ENCODE results near the gene POPDC2. TPM values are rescaled to one million over a fixed set of nuclear protein-coding genes. Genes with fewer than 3 reads are reported as not detected.

The POPDC2 gene
- total RNA-seq, 2 donors from 2014 or later = 0.95 to 1.6 TPM

DNA sequence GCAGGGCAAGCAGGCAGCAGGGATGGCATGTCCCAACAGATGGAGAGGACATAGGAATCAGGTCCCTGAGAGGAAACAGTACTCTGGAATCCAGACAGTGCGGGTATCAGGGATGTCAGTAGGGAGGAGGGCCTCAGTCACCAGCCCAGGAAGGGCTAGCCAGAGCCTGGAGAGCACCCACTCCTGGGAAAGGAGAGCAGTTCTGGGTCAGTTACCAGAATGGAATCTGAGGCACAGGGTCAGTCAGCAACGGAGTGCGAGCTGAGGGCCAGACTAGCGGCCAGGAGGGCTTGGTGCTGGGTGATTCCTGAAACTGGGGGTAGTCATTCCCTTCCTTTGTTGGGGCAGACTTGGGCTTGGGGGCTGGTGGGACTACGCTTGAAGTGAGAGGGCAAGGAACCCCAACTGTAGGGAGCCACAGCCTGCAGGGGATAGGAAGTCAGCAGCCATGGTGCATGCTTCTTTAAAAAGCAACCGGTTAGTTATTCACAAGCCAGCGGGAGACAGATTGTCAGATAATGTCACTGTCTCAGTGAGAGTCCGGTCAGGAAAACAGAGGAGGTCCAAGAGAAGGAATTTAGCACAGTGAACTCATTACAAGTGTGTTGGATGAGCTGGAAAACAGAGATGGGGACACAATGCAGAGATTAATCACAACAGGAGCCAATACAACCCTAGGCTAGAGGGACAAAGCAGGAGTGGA is 34.8 kb downstream of the POPDC2 start:
- Histone ChIP-seq H3K27ac (ENCODE audit: low read depth, low read length) (no peak overlapping the region), H3K4me1 (ENCODE audit: control insufficient read depth, insufficient read depth, low read length) (peaks cover 3% of the 10 kb centered on the region), H3K27me3 (ENCODE audit: control insufficient read depth, insufficient read depth, low read length, poor library complexity, severe bottlenecking) (no peaks in the 10 kb centered on the region), H3K36me3 (ENCODE audit: control insufficient read depth, insufficient read depth, low read length) (no peaks in the 10 kb centered on the region), H3K9ac (ENCODE audit: extremely low read depth, low read length, poor library complexity, severe bottlenecking) (no peak overlapping the region), H3K9me3 (ENCODE audit: control insufficient read depth, low read length) (peaks cover 4% of the 10 kb centered on the region), H3K4me3 (ENCODE audit: low read length) (no peak overlapping the region)
- no peak for DNase-seq
- H3K4me3 Mint-ChIP-seq = no peak overlapping the region
- H3K27ac Mint-ChIP-seq = no peak overlapping the region
- H3K36me3 Mint-ChIP-seq (ENCODE audit: low read depth) = no peaks in the 10 kb centered on the region
- TF ChIP-seq, protein P1, sequence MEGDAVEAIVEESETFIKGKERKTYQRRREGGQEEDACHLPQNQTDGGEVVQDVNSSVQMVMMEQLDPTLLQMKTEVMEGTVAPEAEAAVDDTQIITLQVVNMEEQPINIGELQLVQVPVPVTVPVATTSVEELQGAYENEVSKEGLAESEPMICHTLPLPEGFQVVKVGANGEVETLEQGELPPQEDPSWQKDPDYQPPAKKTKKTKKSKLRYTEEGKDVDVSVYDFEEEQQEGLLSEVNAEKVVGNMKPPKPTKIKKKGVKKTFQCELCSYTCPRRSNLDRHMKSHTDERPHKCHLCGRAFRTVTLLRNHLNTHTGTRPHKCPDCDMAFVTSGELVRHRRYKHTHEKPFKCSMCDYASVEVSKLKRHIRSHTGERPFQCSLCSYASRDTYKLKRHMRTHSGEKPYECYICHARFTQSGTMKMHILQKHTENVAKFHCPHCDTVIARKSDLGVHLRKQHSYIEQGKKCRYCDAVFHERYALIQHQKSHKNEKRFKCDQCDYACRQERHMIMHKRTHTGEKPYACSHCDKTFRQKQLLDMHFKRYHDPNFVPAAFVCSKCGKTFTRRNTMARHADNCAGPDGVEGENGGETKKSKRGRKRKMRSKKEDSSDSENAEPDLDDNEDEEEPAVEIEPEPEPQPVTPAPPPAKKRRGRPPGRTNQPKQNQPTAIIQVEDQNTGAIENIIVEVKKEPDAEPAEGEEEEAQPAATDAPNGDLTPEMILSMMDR (conservative IDR thresholded peaks at IDR 0.05) = no peak
- peaks cover 6% of the 10 kb centered on the region for H3K27me3 Mint-ChIP-seq (ENCODE audit: insufficient read depth)
- WGBS, 2 experiments (ENCODE audit: insufficient coverage in 1 of 2, insufficient read length in 1 of 2) = 56 to 67% methylated on average over 8 of the region's 8 CpGs
- peaks cover 19% of the 10 kb centered on the region for H3K4me1 Mint-ChIP-seq
- H3K9me3 Mint-ChIP-seq = no peaks in the 10 kb centered on the region

DNA sequence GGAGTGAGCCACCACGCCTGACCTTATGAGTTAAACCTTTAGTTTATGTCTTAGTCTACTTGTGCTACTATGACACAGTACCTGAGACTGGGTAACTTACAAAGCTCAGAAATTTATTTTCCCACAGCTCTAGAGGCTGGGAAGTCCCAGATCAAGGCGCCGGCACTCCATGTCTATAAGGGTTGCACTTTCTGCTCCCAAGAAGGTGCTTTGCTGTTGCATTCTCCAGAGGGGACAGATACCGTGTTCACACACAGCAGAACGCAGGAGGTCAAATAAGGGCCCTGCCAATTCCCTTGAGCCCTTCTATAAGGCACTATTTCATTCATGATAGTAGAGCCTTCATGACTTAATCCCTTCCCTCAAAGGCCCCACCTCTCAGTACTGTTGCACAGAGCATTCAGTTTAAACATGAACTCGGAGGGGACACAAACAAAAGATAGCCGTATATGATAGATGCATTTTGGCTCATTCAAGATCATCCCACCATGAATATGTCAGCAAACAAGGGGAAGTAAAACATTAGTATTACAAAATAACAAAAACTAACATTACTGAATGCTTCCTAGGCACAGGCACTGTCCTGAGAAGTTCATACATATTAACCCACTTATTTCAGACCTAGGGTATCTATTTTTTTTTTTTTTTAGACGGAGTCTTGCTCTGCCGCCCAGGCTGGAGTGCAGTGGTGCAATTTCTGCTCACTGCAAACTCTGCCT is 36.2 kb downstream of the POPDC2 start:
- Histone ChIP-seq H3K4me1 (ENCODE audit: control insufficient read depth, insufficient read depth, low read length) (peaks cover 3% of the 10 kb centered on the region), H3K4me3 (ENCODE audit: low read length) (no peak overlapping the region), H3K36me3 (ENCODE audit: control insufficient read depth, insufficient read depth, low read length) (no peaks in the 10 kb centered on the region), H3K9me3 (ENCODE audit: control insufficient read depth, low read length) (peaks cover 4% of the 10 kb centered on the region), H3K9ac (ENCODE audit: extremely low read depth, low read length, poor library complexity, severe bottlenecking) (no peak overlapping the region), H3K27ac (ENCODE audit: low read depth, low read length) (no peak overlapping the region), H3K27me3 (ENCODE audit: control insufficient read depth, insufficient read depth, low read length, poor library complexity, severe bottlenecking) (no peaks in the 10 kb centered on the region)
- H3K4me3 Mint-ChIP-seq = no peak overlapping the region
- H3K27ac Mint-ChIP-seq = no peak overlapping the region
- no peaks in the 10 kb centered on the region for H3K9me3 Mint-ChIP-seq
- H3K27me3 Mint-ChIP-seq (ENCODE audit: insufficient read depth) = peaks cover 6% of the 10 kb centered on the region
- no peaks in the 10 kb centered on the region for H3K36me3 Mint-ChIP-seq (ENCODE audit: low read depth)
- peaks cover 19% of the 10 kb centered on the region for H3K4me1 Mint-ChIP-seq
- 90 to 93% methylated on average over 7 to 9 of the region's 9 CpGs for WGBS, 2 experiments (ENCODE audit: insufficient coverage in 1 of 2, insufficient read length in 1 of 2)
- no peak for DNase-seq
- TF ChIP-seq, protein P1 (conservative IDR thresholded peaks at IDR 0.05) = no peak

DNA sequence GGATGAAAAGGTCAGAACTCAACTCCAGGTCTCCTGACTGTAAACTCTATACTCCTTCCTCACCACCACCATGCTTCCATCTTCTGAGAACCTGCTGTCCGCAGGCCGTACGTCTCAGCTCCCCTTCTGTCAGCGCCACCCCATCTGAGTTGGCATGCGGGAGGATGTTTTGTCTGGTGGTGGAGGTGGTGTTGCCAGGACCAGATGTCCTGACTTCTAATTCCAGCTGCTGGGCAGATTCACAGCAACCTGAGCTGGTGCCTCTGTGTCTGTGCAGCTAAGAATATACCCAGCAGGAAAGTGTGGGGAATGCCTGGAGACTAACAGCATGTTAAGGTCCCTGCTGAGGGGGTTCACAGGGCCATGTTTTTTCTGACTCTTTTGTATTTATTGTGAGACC is 39.5 kb downstream of the POPDC2 start:
- Mint-ChIP-seq H3K27me3 (ENCODE audit: insufficient read depth) (peaks cover 2% of the 10 kb centered on the region), H3K36me3 (ENCODE audit: low read depth) (no peaks in the 10 kb centered on the region), H3K4me3 (no peak overlapping the region), H3K9me3 (no peaks in the 10 kb centered on the region), H3K27ac (no peak overlapping the region), H3K4me1 (peaks cover 13% of the 10 kb centered on the region)
- Histone ChIP-seq H3K27ac (ENCODE audit: low read depth, low read length) (no peak overlapping the region), H3K36me3 (ENCODE audit: control insufficient read depth, insufficient read depth, low read length) (no peaks in the 10 kb centered on the region), H3K9ac (ENCODE audit: extremely low read depth, low read length, poor library complexity, severe bottlenecking) (no peak overlapping the region), H3K9me3 (ENCODE audit: control insufficient read depth, low read length) (peaks cover 4% of the 10 kb centered on the region), H3K27me3 (ENCODE audit: control insufficient read depth, insufficient read depth, low read length, poor library complexity, severe bottlenecking) (no peaks in the 10 kb centered on the region), H3K4me1 (ENCODE audit: control insufficient read depth, insufficient read depth, low read length) (peaks cover 3% of the 10 kb centered on the region), H3K4me3 (ENCODE audit: low read length) (no peak overlapping the region)
- DNase-seq = no peak
- WGBS, 2 experiments (ENCODE audit: insufficient coverage in 1 of 2, insufficient read length in 1 of 2) = 97% methylated on average over 5 of the region's 5 CpGs; no CpG with 5 or more reads in 1 of the 2 experiments
- TF ChIP-seq, protein P1 (conservative IDR thresholded peaks at IDR 0.05) = no peak

Measured in endodermal cell (in vitro differentiated cells).